ENCODE measurements around the gene ADAMTS16.

Gene ADAMTS16

DNA sequence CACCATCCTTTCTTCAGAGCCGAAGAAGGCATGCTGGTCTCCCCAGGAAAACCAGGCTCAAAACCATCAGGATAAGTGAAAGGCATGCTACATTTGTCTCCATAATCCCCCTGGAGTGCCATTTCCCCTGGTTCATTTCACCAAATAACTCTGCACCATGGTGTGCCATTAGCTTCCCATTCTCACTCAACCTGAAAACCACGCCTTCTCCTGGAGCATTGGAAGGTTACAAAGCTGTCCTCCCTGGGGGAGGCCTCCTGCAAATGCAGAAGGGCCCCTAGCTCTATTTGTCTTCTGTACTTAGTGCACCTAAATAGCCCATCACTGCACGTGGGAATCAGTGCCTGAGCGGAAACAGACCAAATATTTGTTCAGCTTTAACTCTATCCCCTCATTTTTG lies 192.2 kb downstream of the ADAMTS16 start:
- no peak for DNase-seq (ENCODE audit: low read depth)
- TF ChIP-seq, protein P1, sequence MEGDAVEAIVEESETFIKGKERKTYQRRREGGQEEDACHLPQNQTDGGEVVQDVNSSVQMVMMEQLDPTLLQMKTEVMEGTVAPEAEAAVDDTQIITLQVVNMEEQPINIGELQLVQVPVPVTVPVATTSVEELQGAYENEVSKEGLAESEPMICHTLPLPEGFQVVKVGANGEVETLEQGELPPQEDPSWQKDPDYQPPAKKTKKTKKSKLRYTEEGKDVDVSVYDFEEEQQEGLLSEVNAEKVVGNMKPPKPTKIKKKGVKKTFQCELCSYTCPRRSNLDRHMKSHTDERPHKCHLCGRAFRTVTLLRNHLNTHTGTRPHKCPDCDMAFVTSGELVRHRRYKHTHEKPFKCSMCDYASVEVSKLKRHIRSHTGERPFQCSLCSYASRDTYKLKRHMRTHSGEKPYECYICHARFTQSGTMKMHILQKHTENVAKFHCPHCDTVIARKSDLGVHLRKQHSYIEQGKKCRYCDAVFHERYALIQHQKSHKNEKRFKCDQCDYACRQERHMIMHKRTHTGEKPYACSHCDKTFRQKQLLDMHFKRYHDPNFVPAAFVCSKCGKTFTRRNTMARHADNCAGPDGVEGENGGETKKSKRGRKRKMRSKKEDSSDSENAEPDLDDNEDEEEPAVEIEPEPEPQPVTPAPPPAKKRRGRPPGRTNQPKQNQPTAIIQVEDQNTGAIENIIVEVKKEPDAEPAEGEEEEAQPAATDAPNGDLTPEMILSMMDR (IDR thresholded peaks at IDR 0.05; ENCODE audit: low read length, missing control alignments) = no peak

DNA sequence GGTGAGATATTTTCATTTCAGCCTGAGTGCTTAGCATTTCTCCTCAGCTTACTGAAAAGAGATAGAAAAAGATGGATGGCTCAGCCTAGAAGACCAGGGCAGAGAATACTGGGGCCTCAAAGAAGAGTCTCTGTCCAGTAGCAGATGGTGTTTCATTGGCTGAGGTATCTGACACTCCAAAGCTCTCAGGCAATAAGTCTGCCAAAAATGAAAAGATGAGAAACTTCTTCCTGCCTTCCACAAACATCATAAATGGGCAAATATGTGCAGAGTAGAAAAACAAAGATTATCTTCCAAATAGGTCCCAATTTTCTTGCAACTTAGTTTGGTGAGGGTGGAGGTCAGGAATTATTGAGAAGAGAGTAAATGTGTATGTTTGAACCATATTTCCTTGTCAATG lies 195.0 kb downstream of the ADAMTS16 start:
- no peak overlapping the region for H3K4me3 ChIP-seq (replicated peaks; ENCODE audit: low read depth, low read length)
- DNase-seq (ENCODE audit: low read depth) = no peak
- TF ChIP-seq, protein P1 (IDR thresholded peaks at IDR 0.05; ENCODE audit: low read length, missing control alignments) = no peak

More for the DNA sequence above, 192.2 kb downstream of the ADAMTS16 start:
- H3K4me3 ChIP-seq (replicated peaks; ENCODE audit: low read depth, low read length) = no peak overlapping the region

DNA sequence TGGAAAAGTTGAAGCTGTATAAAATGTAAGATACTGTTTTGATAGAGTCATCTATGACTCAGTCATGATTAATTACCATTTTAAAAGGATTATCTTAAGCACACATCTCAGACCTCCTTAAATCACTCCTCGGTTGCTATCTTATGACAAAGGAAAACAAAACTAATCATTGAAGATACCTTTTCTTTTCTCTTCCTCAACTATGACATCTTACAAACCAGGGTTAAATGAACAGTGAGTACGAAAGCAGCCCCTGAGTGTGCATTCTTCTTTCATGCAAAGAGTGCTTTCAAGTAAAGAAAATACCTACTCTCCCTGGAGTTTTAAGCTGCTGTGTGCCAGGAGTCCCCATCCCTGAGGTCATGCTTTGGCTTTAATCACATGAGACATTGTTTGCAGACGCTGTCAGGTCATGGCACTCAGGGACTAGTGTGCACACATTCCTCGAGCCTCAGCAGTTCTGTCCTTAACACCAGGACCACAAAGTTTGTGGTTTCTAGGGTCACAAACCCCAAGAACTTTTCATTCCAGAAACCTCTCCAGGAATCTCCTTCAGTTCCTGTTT lies 195.7 kb downstream of the ADAMTS16 start:
- H3K4me3 ChIP-seq (replicated peaks; ENCODE audit: low read depth, low read length) = no peak overlapping the region
- TF ChIP-seq, protein P1 (IDR thresholded peaks at IDR 0.05; ENCODE audit: low read length, missing control alignments) = no peak
- DNase-seq (ENCODE audit: low read depth) = peak; percentile 36

DNA sequence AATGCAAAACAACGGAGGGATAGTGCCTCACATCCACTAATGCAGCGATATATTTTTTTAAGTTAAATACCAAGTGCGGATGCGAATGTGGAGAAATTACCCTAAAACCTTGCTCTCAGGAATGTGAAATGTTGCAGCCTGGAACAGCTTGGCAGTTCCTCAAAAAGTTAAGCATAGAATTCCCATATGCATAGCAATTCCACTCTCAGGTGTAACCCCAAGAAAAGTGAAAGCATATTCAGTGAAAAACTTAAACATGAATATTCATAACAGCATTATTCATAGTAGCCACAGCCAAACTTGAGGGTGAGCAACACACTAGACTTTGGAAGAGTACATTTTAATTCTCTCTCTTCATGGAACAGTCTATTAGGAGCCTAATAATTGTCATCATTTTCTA lies 199.1 kb downstream of the ADAMTS16 start:
- TF ChIP-seq, protein P1 (IDR thresholded peaks at IDR 0.05; ENCODE audit: low read length, missing control alignments) = no peak

DNA sequence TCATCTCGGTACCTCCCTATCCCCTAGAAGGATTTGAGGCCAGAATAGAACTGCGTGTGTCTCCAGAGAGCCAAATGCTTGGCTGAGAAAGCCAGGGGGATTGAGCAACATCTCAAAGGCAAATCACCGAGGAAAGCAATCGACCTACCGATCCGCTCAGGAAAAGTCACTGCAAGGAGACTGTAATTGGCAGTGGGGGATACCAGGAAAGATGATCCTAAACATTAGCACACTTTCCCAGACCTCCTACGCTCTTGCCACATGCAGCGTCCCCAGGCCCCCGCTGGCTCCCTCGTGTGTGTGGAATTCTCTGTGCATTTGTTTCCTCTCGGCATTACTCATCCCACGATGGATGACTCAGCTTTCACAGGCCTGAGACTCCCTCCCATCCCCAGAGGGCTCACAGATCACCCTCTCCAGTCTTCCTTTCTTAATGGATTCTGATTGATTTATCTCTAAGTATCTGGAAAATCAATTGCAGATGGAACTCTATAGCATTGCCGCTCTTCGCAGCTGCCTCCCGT lies 200.1 kb downstream of the ADAMTS16 start:
- TF ChIP-seq, protein P1 (IDR thresholded peaks at IDR 0.05; ENCODE audit: low read length, missing control alignments) = peak; percentile 67
- H3K4me3 ChIP-seq (replicated peaks; ENCODE audit: low read depth, low read length) = no peak overlapping the region
- DNase-seq (ENCODE audit: low read depth) = peak; percentile 90

More for the DNA sequence above, 199.1 kb downstream of the ADAMTS16 start:
- no peak for DNase-seq (ENCODE audit: low read depth)
- H3K4me3 ChIP-seq (replicated peaks; ENCODE audit: low read depth, low read length) = no peak overlapping the region

DNA sequence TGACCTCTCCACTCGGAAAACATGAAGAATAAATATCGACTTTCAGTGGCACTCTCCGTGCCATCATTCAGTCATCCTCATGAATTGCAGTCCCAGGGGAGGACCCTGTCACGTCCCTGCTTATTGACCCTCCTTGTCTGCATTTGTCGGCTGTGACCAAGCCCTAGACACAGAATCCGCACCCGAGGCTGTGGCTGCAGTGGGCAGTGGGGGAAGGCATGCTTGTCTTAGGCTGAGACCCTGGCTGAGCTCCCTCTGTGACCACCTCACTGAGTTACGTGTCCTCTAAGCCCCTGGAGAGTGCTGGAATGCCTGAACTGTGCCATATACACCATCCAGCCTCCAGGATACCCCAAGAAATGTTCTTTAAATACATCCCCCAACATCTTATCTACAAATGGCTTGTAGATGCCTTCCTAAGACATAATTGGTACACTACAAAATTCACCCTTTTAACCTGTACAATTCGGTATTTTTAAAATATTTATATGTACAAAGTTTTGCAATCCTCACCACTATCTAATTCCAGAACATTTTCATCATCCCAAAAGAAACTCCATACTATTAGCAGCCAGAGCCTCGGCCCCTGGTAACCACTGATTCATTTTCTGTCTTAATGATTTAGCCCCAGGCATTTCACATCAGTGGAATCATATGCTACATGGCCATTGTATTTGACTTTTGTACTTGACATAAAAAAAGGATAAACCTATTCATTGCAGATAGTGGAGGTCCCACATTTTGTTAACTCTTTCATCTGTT lies 201.6 kb downstream of the ADAMTS16 start:
- no peak overlapping the region for H3K4me3 ChIP-seq (replicated peaks; ENCODE audit: low read depth, low read length)
- TF ChIP-seq, protein P1 (IDR thresholded peaks at IDR 0.05; ENCODE audit: low read length, missing control alignments) = no peak
- DNase-seq (ENCODE audit: low read depth) = peak; percentile 8
